GM19099 (cell line): Measurements from ENCODE around the gene KSR2.

Experiments used
- POLR2A ChIP-seq: IDR thresholded peaks from 3 replicates; pipeline ENCODE4 v1.6.1; 2011; ENCODE audit warnings: low read depth; ENCODE audit not compliant: insufficient read length; ENCODE audit errors: extremely low read depth

KSR2 gene

GRCh38 chr12:117563007-117563406, 405.8 kb downstream of the KSR2 start:
- TF ChIP-seq POLR2A: no peak

GRCh38 chr12:117561990-117562389, 406.8 kb downstream of the KSR2 start:
- no peak for TF ChIP-seq POLR2A

- TF ChIP-seq POLR2A: no peak
Observed at GRCh38 chr12:117559978-117560377, 408.8 kb downstream of the KSR2 start.

- no peak for TF ChIP-seq POLR2A
Observed at GRCh38 chr12:117555889-117556288, 412.9 kb downstream of the KSR2 start.

- no peak for TF ChIP-seq POLR2A
Observed at GRCh38 chr12:117552971-117553370, 415.8 kb downstream of the KSR2 start.

- TF ChIP-seq POLR2A: no peak
Observed at GRCh38 chr12:117551665-117552064, 417.1 kb downstream of the KSR2 start.

GRCh38 chr12:117547209-117547608, 421.6 kb downstream of the KSR2 start:
- TF ChIP-seq POLR2A: no peak

GRCh38 chr12:117545216-117545615, 423.6 kb downstream of the KSR2 start:
- no peak for TF ChIP-seq POLR2A

- no peak for TF ChIP-seq POLR2A
Observed at GRCh38 chr12:117540011-117540410, 428.8 kb downstream of the KSR2 start.

GRCh38 chr12:117538926-117539325, 429.9 kb downstream of the KSR2 start:
- no peak for TF ChIP-seq POLR2A

GRCh38 chr12:117538032-117538690, 430.6 kb downstream of the KSR2 start:
- no peak for TF ChIP-seq POLR2A

GRCh38 chr12:117533687-117534086, 435.1 kb downstream of the KSR2 start:
- TF ChIP-seq POLR2A: no peak

GRCh38 chr12:117530796-117531195, 438.0 kb downstream of the KSR2 start:
- no peak for TF ChIP-seq POLR2A

GRCh38 chr12:117528538-117528937, 440.3 kb downstream of the KSR2 start:
- TF ChIP-seq POLR2A: no peak

- no peak for TF ChIP-seq POLR2A
Observed at GRCh38 chr12:117527479-117527855, 441.3 kb downstream of the KSR2 start.

GRCh38 chr12:117526757-117527478, 441.9 kb downstream of the KSR2 start:
- no peak for TF ChIP-seq POLR2A

- no peak for TF ChIP-seq POLR2A
Observed at GRCh38 chr12:117525766-117526165, 443.0 kb downstream of the KSR2 start.

- TF ChIP-seq POLR2A: no peak
Observed at GRCh38 chr12:117524806-117525205, 444.0 kb downstream of the KSR2 start.

GRCh38 chr12:117523971-117524370, 444.8 kb downstream of the KSR2 start:
- TF ChIP-seq POLR2A: no peak
